Uterus (tissue), 2 donors: ENCODE measurements around the gene CCDC78.

ENCODE experiments used
- CTCF ChIP-seq, 4 experiments: fragments of 200-600 bp in 2 of 4; fragments of 450-650 bp in 2 of 4; sonication (generic) in 2 of 4; IDR thresholded peaks; one replicate each; pipeline ENCODE4 v1.5.1; 2016 to 2019; ENCODE audit warnings: antibody characterized with exemption in 4 of 4, mild to moderate bottlenecking in 2 of 4, moderate library complexity in 1 of 4
- POLR2A ChIP-seq, 2 donors: fragments of 450-650 bp; IDR thresholded peaks; one replicate each; pipeline ENCODE4 v1.6.1; 2016; ENCODE audit warnings: antibody characterized with exemption in 2 of 2, mild to moderate bottlenecking in 1 of 2, moderate library complexity in 1 of 2

GRCh38 chr16:684071-684794 lies 42.0 kb downstream of the CCDC78 start, which contains the start of gene JMJD8:
- TF ChIP-seq CTCF (IDR thresholded peaks at IDR 0.05) (peak in 1 of 4 experiments; percentile 30), POLR2A (IDR thresholded peaks at IDR 0.05) (peak; percentile 32 to 49)
